Prostate gland (tissue), 2 donors: ENCODE data around the gene TRAPPC3L. TPM values are rescaled to one million over a fixed set of nuclear protein-coding genes. Genes with fewer than 3 reads are reported as not detected.

ENCODE experiments used
- DNase-seq: peaks from one replicate; pipeline ENCODE4 v3.0.0-alpha.2; 2019; ENCODE audit warnings: low spot score
- H3K27ac ChIP-seq, 2 donors: fragments of 200-600 bp; sonication (generic); 2 replicates each; pipeline ENCODE4 v1.5.1; 2017 to 2019
- H3K27me3 ChIP-seq: fragments of 200-600 bp; sonication (generic); replicated peaks from 2 replicates; pipeline ENCODE4 v1.5.1; 2019; ENCODE audit not compliant: insufficient read depth
- H3K36me3 ChIP-seq, 2 donors: fragments of 200-600 bp; sonication (generic); 1 replicate in 1 of 2; 2 replicates in 1 of 2; pipeline versions ENCODE4 v1.5.1 to v1.8.1; 2017 to 2019
- H3K4me1 ChIP-seq: fragments of 200-600 bp; sonication (generic); replicated peaks from 2 replicates; pipeline ENCODE4 v1.5.1; 2019
- H3K4me3 ChIP-seq, 2 donors: fragments of 200-600 bp; sonication (generic); 2 replicates each; pipeline ENCODE4 v1.5.1; 2017 to 2019
- H3K9me3 ChIP-seq: fragments of 200-600 bp; sonication (generic); 2 replicates; pipeline ENCODE4 v1.5.1; 2017
- POLR2A ChIP-seq: fragments of 450-650 bp; IDR thresholded peaks from one replicate; pipeline ENCODE4 v1.6.1; 2016; ENCODE audit warnings: antibody characterized with exemption, mild to moderate bottlenecking
- POLR2AphosphoS5 ChIP-seq: sonication (generic); formaldehyde crosslinking; IDR thresholded peaks from one replicate; pipeline ENCODE4 v1.6.1; 2017; ENCODE audit warnings: antibody characterized with exemption
- WGBS: methylation state at CpG from one replicate; pipeline ENCODE4 v1.1.5; 2018; 5-methylcytosine and 5-hydroxymethylcytosine counted together
- intact Hi-C: fragments of 100-400 bp; cut with DNase I; formaldehyde crosslinking; loops from one replicate; pipeline ENCODE4 v1.14.2; 2022
- total RNA-seq, 2 donors: library from RNA; depleted of rRNA; stranded (reverse); fragments of >200 nt; gene quantifications; one replicate each; pipeline ENCODE4 v1.1.0, GENCODE V29; 2016
- TF ChIP-seq, protein P1 (sequence below), 4 experiments: fragments of 200-600 bp in 2 of 4; fragments of 450-650 bp in 2 of 4; sonication (generic) in 2 of 4; IDR thresholded peaks; 1 replicate in 3 of 4; 2 replicates in 1 of 4; pipeline ENCODE4 v1.5.1; 2016 to 2019; ENCODE audit warnings: antibody characterized with exemption in 4 of 4, mild to moderate bottlenecking in 2 of 4, moderate library complexity in 2 of 4

TRAPPC3L gene
- total RNA-seq, 2 donors from 2014 or later: not detected

DNA sequence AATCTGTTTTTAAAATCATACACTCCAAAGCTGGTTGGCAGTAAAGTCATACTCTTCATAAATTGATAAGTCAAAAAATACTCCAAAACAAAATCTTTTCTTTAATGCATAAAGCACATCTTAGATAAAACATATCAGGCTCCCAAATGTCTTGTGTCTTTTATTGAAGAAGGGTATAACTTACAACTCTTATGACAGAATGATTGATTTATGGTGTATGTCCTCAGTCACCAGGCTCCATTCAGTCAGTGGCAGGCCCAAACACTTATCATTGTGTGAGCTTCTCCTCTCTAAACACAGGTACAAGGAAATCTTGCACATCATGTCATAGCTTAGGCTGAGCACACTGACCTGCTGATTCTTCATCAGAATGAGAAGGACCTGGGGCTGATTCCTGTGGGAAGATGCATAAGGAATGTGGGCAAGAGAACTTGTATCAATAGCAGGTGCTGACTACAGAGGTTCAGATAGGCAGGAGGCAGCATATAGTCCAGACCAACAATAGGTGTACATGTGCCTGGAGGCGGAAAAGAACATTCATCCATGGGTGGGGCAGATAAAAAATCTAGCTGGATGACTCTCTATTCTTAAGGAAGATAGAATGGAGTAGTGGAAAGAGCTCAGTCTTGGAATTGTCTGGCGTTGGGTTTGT lies 32.1 kb downstream of the TRAPPC3L start:
- intact Hi-C loops: loop anchor here (5.0 to 10.0 kb wide), 2 partner anchors 51 to 236 kb away; partner anchors contain the start of gene TSPYL1
- 98% methylated on average over 2 of the region's 2 CpGs for WGBS
- Histone ChIP-seq H3K4me1 (no peaks in the 10 kb centered on the region), H3K36me3 (no peaks in the 10 kb centered on the region), H3K9me3 (no peaks in the 10 kb centered on the region), H3K27ac (no peak overlapping the region), H3K27me3 (no peaks in the 10 kb centered on the region), H3K4me3 (no peak overlapping the region)
- TF ChIP-seq POLR2AphosphoS5 (no peak), POLR2A (no peak)
- TF ChIP-seq, protein P1, sequence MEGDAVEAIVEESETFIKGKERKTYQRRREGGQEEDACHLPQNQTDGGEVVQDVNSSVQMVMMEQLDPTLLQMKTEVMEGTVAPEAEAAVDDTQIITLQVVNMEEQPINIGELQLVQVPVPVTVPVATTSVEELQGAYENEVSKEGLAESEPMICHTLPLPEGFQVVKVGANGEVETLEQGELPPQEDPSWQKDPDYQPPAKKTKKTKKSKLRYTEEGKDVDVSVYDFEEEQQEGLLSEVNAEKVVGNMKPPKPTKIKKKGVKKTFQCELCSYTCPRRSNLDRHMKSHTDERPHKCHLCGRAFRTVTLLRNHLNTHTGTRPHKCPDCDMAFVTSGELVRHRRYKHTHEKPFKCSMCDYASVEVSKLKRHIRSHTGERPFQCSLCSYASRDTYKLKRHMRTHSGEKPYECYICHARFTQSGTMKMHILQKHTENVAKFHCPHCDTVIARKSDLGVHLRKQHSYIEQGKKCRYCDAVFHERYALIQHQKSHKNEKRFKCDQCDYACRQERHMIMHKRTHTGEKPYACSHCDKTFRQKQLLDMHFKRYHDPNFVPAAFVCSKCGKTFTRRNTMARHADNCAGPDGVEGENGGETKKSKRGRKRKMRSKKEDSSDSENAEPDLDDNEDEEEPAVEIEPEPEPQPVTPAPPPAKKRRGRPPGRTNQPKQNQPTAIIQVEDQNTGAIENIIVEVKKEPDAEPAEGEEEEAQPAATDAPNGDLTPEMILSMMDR (IDR thresholded peaks at IDR 0.05): no peak
- DNase-seq: no peak

DNA sequence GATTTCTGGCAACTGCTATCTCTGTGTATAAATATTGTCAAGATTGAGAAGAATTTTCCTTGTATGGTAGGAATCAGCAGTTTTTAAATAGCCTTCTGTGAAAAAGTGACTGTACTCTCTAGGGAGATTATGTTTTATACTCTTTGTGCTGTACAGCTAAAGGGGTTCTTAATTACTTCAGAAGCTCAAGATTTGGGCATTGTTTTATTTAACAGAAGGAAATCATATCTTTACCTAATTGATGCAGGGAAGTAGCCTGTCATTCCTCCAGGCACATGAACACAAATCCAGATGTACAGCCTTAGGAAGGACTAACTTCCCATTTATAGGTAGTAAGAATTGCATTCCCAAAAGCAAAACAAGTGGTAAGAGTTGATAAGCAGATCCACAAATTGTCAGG lies 32.8 kb downstream of the TRAPPC3L start:
- intact Hi-C loops: loop anchor here (5.0 to 10.0 kb wide), 2 partner anchors 52 to 235 kb away; partner anchors contain the start of gene TSPYL1
- TF ChIP-seq POLR2AphosphoS5 (no peak), POLR2A (no peak)
- TF ChIP-seq, protein P1 (IDR thresholded peaks at IDR 0.05): no peak
- no peak overlapping the region for H3K27ac ChIP-seq
- no peak overlapping the region for H3K4me3 ChIP-seq
- H3K9me3 ChIP-seq: no peaks in the 10 kb centered on the region
- no peaks in the 10 kb centered on the region for H3K27me3 ChIP-seq
- no peaks in the 10 kb centered on the region for H3K36me3 ChIP-seq
- no peak for DNase-seq
- H3K4me1 ChIP-seq: no peaks in the 10 kb centered on the region

DNA sequence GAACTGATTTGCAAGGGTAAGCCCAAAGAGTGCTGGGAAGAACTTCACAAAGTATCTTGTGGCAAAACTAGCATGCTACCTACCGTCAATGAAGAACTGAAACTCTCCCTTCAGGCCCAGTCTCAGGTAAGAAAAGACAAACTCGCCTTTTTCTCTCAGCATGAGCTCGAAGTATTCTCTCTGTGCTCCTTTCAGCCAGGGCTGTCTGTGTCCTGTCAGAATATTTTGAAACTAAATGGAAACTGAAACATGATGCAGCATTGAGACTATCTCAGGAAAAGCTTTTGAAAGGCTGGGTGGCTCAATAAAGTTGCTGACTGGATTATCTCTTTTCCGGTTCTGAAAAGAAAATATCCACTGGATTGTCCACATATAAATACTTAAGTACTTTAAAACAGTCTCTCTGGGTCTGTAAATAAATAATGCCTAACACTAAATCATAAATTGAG lies 33.3 kb downstream of the TRAPPC3L start:
- Histone ChIP-seq H3K4me3 (peak overlapping the region; percentile 11 to 18), H3K27ac (peak overlapping the region; percentile 51 to 67), H3K36me3 (no peaks in the 10 kb centered on the region), H3K9me3 (no peaks in the 10 kb centered on the region), H3K27me3 (no peaks in the 10 kb centered on the region), H3K4me1 (no peaks in the 10 kb centered on the region)
- intact Hi-C loops: loop anchor here (5.0 to 10.0 kb wide), 2 partner anchors 53 to 235 kb away; partner anchors contain the start of gene TSPYL1
- TF ChIP-seq POLR2A (no peak), POLR2AphosphoS5 (no peak)
- TF ChIP-seq, protein P1 (IDR thresholded peaks at IDR 0.05): no peak
- WGBS: 36% methylated on average over 4 of the region's 4 CpGs
- no peak for DNase-seq

DNA sequence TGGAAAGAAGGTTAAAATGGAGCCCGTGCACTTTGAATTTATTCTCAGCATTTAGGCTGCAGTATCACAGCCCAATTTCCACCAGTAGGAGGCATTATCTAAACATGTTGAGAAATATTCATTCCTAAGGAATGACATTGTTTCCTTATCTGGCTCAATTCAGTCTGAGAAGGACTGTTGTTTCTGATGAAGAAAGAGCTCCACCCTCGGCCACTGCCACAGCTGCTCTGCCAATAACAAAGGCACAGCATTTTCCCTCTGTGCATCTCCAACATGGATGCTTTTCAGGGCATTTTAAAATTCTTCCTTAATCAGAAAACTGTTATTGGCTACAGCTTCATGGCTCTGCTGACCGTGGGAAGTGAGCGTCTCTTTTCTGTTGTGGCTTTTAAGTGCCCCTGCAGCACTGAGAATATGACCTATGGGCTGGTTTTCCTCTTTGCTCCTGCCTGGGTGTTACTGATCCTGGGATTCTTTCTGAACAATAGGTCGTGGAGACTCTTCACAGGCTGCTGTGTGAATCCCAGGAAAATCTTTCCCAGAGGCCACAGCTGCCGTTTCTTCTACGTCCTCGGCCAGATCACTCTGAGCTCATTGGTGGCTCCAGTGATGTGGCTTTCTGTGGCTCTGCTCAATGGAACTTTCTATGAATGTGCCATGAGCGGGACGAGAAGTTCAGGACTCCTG lies 33.9 kb downstream of the TRAPPC3L start, which contains the start of gene CALHM5:
Gene CALHM5, plus strand, starts transcription at position 216 of the 687 bp plus-strand sequence. Its CDS starts 58 bp downstream, at position 274.
- H3K27ac ChIP-seq: peak within 1 kb of the TSS; percentile 51 to 67
- H3K4me1 ChIP-seq: no peaks in the 10 kb centered on the region
- 64% methylated on average over 10 of the region's 10 CpGs for WGBS
- no peaks in the 10 kb centered on the region for H3K36me3 ChIP-seq
- peak within 1 kb of the TSS; percentile 11 to 18 for H3K4me3 ChIP-seq
- no peaks in the 10 kb centered on the region for H3K9me3 ChIP-seq
- H3K27me3 ChIP-seq: no peaks in the 10 kb centered on the region
- TF ChIP-seq, protein P1 (IDR thresholded peaks at IDR 0.05): peak in 3 of 4 experiments; percentile 28 to 38 (median 36)
- no peak for TF ChIP-seq POLR2AphosphoS5
- intact Hi-C loops: loop anchor here (5.0 to 10.0 kb wide), 2 partner anchors 53 to 234 kb away; partner anchors contain the start of gene TSPYL1
- DNase-seq: no peak
